Uterus (tissue), 2 donors: ENCODE data around the gene FAM118A.

Experiments used
- CTCF ChIP-seq, 4 experiments: fragments of 200-600 bp in 2 of 4; fragments of 450-650 bp in 2 of 4; sonication (generic) in 2 of 4; IDR thresholded peaks; one replicate each; pipeline ENCODE4 v1.5.1; 2016 to 2019; ENCODE audit warnings: antibody characterized with exemption in 4 of 4, mild to moderate bottlenecking in 2 of 4, moderate library complexity in 1 of 4
- POLR2A ChIP-seq, 2 donors: fragments of 450-650 bp; IDR thresholded peaks; one replicate each; pipeline ENCODE4 v1.6.1; 2016; ENCODE audit warnings: antibody characterized with exemption in 2 of 2, mild to moderate bottlenecking in 1 of 2, moderate library complexity in 1 of 2

GRCh38 chr22:45284705-45285262 is 24.9 kb upstream of the FAM118A start, which contains the start of gene UPK3A:
- peak in 1 of 2 donors; percentile 37 for TF ChIP-seq POLR2A (IDR thresholded peaks at IDR 0.05)
- no peak for TF ChIP-seq CTCF (IDR thresholded peaks at IDR 0.05)
